ENCODE measurements around the gene IGFBP2.

The IGFBP2 gene

GRCh38 chr2:216632346-216632951, 771 bp upstream of the IGFBP2 start:
- H3K9me3 ChIP-seq = no peaks in the 10 kb centered on the region
- peaks cover 83% of the 10 kb centered on the region for H3K27me3 ChIP-seq
- no peak for TF ChIP-seq CTCF (IDR thresholded peaks at IDR 0.05)
- no peaks in the 10 kb centered on the region for H3K36me3 ChIP-seq
- no peak overlapping the region for H3K4me3 ChIP-seq (ENCODE audit: low read depth in 1 of 2, low read length in 1 of 2)
- H3K27ac ChIP-seq = no peak overlapping the region
- peaks cover 18 to 31% of the 10 kb centered on the region in 2 experiments for H3K4me1 ChIP-seq (ENCODE audit: control insufficient read depth in 1 of 2, insufficient read depth in 1 of 2, low read depth in 1 of 2, low read length in 1 of 2)

DNA sequence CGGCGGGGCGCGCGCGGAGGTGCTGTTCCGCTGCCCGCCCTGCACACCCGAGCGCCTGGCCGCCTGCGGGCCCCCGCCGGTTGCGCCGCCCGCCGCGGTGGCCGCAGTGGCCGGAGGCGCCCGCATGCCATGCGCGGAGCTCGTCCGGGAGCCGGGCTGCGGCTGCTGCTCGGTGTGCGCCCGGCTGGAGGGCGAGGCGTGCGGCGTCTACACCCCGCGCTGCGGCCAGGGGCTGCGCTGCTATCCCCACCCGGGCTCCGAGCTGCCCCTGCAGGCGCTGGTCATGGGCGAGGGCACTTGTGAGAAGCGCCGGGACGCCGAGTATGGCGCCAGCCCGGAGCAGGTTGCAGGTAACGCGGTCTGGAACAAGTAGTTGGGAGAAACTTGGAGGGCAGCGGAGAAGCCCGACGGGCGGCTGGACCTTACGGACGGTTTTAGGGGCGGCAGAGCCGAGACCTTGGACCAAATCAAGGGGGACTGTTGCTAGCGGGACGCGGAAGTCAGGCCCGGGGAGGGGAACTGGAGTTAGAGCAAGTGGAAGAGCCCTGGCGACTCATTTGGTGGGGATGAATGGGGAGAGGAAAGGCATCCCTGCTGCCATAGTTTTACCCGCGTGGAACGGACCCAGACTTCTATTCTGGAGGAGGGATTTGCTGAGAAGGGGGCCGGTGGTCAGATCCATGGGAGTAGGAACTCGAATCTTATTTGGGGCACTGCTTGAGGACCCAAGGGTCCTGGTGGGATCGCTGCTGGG, 573 bp downstream of the IGFBP2 start:
- Histone ChIP-seq H3K9me3 (no peaks in the 10 kb centered on the region), H3K4me1 (ENCODE audit: control insufficient read depth in 1 of 2, insufficient read depth in 1 of 2, low read depth in 1 of 2, low read length in 1 of 2) (peaks cover 18 to 31% of the 10 kb centered on the region in 2 experiments), H3K27ac (no peak overlapping the region), H3K27me3 (peaks cover 82% of the 10 kb centered on the region), H3K36me3 (no peaks in the 10 kb centered on the region), H3K4me3 (ENCODE audit: low read depth in 1 of 2, low read length in 1 of 2) (peak overlapping the region; percentile 35 to 48)
- no peak for TF ChIP-seq CTCF (IDR thresholded peaks at IDR 0.05)

DNA sequence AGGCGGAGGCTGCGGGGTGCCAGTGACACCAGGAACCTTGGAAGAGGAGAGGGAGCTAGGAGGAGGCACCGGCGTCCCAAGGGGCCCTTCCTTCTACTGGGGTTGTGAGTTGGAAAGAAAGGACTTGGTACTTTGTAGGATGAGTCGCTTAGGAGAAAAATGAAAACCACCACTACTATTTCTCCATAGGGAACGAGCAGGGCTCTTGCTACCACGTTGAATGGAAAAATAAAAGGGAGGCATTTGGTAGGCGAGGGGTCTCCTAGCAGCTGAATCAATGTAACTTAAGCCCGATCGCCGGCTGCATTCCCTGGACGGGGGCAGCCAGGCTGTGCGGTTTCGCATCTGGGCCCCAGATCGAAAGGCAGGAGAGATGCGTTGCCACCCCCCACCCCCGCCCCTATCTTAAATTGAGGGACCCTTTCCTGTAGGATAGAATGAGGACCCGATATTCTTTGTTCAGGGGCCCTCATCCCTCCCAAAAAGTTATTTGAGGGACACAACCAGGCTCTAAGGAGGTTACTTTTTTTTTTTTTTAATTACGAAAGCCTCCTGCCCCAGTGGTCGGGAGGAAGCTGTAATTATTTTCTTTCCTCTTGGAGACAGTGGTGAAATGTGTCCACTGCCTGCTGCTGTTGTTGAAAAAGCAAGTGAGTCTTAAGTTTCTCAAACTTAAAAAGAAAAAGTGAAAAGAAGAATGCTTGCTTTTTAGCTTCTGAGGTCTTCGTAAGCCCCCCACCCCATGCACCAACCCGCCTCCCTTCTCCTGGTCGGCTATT, 1.3 kb downstream of the IGFBP2 start:
- H3K27me3 ChIP-seq = peaks cover 81% of the 10 kb centered on the region
- no peak for TF ChIP-seq CTCF (IDR thresholded peaks at IDR 0.05)
- H3K27ac ChIP-seq = no peak overlapping the region
- H3K4me3 ChIP-seq (ENCODE audit: low read depth in 1 of 2, low read length in 1 of 2) = peak overlapping the region; percentile 35 to 48
- peaks cover 18 to 31% of the 10 kb centered on the region in 2 experiments for H3K4me1 ChIP-seq (ENCODE audit: control insufficient read depth in 1 of 2, insufficient read depth in 1 of 2, low read depth in 1 of 2, low read length in 1 of 2)
- no peaks in the 10 kb centered on the region for H3K36me3 ChIP-seq
- no peaks in the 10 kb centered on the region for H3K9me3 ChIP-seq

GRCh38 chr2:216635171-216635570, 2.0 kb downstream of the IGFBP2 start:
- no peak for TF ChIP-seq CTCF (IDR thresholded peaks at IDR 0.05)
- H3K4me3 ChIP-seq (ENCODE audit: low read depth in 1 of 2, low read length in 1 of 2) = peak overlapping the region in 1 of 2 experiments; percentile 48
- H3K27ac ChIP-seq = no peak overlapping the region
- H3K9me3 ChIP-seq = no peaks in the 10 kb centered on the region
- peaks cover 18 to 31% of the 10 kb centered on the region in 2 experiments for H3K4me1 ChIP-seq (ENCODE audit: control insufficient read depth in 1 of 2, insufficient read depth in 1 of 2, low read depth in 1 of 2, low read length in 1 of 2)
- peaks cover 75% of the 10 kb centered on the region for H3K27me3 ChIP-seq
- H3K36me3 ChIP-seq = no peaks in the 10 kb centered on the region

GRCh38 chr2:216635701-216636550, 2.7 kb downstream of the IGFBP2 start:
- no peaks in the 10 kb centered on the region for H3K36me3 ChIP-seq
- TF ChIP-seq CTCF (IDR thresholded peaks at IDR 0.05) = no peak
- peaks cover 68% of the 10 kb centered on the region for H3K27me3 ChIP-seq
- peaks cover 18 to 31% of the 10 kb centered on the region in 2 experiments for H3K4me1 ChIP-seq (ENCODE audit: control insufficient read depth in 1 of 2, insufficient read depth in 1 of 2, low read depth in 1 of 2, low read length in 1 of 2)
- no peaks in the 10 kb centered on the region for H3K9me3 ChIP-seq
- no peak overlapping the region for H3K4me3 ChIP-seq (ENCODE audit: low read depth in 1 of 2, low read length in 1 of 2)
- H3K27ac ChIP-seq = no peak overlapping the region

Data from neutrophil (primary cell).